H1 (cell line): Measurements from ENCODE around the gene SLC25A53. TPM values are rescaled to one million over a fixed set of nuclear protein-coding genes. Genes with fewer than 3 reads are reported as not detected.

Experiments
- CTCF ChIA-PET: fragments of 300-600 bp; sonication (Branson Sonifier 250); formaldehyde crosslinking; loops from one replicate; lab custom pipeline; 2021; ENCODE audit not compliant: partially characterized antibody; lab: Charles Lee
- POLR2A ChIA-PET: fragments of 300-600 bp; sonication (Branson Sonifier 250); formaldehyde crosslinking; loops from one replicate; lab custom pipeline; 2021; ENCODE audit warnings: inconsistent platforms; ENCODE audit not compliant: partially characterized antibody; lab: Charles Lee
- DNase-seq, 2 experiments: peaks; one replicate each; pipeline versions ENCODE4 v3.0.0 to v3.0.0-alpha.2; 2010 to 2022; ENCODE audit warnings: low spot score in 2 of 2, low read depth in 1 of 2, mixed read lengths in 1 of 2
- FAIRE-seq: peaks from 2 replicates; lab custom pipeline; 2011; peaks lifted over from hg19 to GRCh38; lab: Jason Lieb, UNC
- H2AFZ ChIP-seq: 2 replicates; pipeline ENCODE4 v1.8.1; 2012; ENCODE audit warnings: low read length, inconsistent platforms
- H2AK5ac ChIP-seq: 2 replicates; pipeline ENCODE4 v1.6.1; 2013; ENCODE audit warnings: low read depth, low read length
- H2BK120ac ChIP-seq: replicated peaks from 2 replicates; pipeline ENCODE3; 2013; ENCODE audit warnings: low read depth, low read length, inconsistent platforms
- H2BK12ac ChIP-seq: 2 replicates; pipeline ENCODE4 v1.6.1; 2013; ENCODE audit warnings: low read depth, low read length
- H2BK15ac ChIP-seq: 2 replicates; pipeline ENCODE4 v1.6.1; 2013; ENCODE audit warnings: low read length
- H2BK20ac ChIP-seq: 2 replicates; pipeline ENCODE4 v1.6.1; 2013; ENCODE audit warnings: low read length
- H2BK5ac ChIP-seq: 2 replicates; pipeline ENCODE4 v1.6.1; 2013; ENCODE audit warnings: low read depth, low read length
- H3K14ac ChIP-seq: 2 replicates; pipeline ENCODE4 v1.6.1; 2013; ENCODE audit warnings: inconsistent platforms; ENCODE audit not compliant: insufficient read length
- H3K18ac ChIP-seq: 2 replicates; pipeline ENCODE4 v1.6.1; 2013; ENCODE audit warnings: low read length; ENCODE audit errors: extremely low read depth
- H3K23ac ChIP-seq: 2 replicates; pipeline ENCODE4 v1.6.1; 2013; ENCODE audit warnings: inconsistent platforms; ENCODE audit not compliant: insufficient read length
- H3K23me2 ChIP-seq: 2 replicates; pipeline ENCODE4 v1.6.1; 2013; ENCODE audit warnings: low read depth, low read length
- H3K27ac ChIP-seq: 2 replicates; pipeline ENCODE4 v1.6.1; 2011; ENCODE audit warnings: low read depth, low read length, inconsistent platforms
- H3K27me3 ChIP-seq, 4 experiments: replicated peaks in 1 of 4; 1 replicate in 1 of 4; 2 replicates in 3 of 4; pipeline versions ENCODE4 v1.6.1 to v1.8.1; 2011 to 2013; ENCODE audit warnings: low read length in 3 of 4, mild to moderate bottlenecking in 3 of 4, inconsistent platforms in 2 of 4, mixed read lengths in 2 of 4, moderate library complexity in 1 of 4; ENCODE audit not compliant: control insufficient read depth in 3 of 4, insufficient read depth in 3 of 4; ENCODE audit errors: extremely low read depth in 1 of 4
- H3K36me3 ChIP-seq, 4 experiments: 2 replicates each; pipeline versions ENCODE4 v1.6.1 to v1.8.1; 2011 to 2013; ENCODE audit warnings: mild to moderate bottlenecking in 4 of 4, low read length in 3 of 4, moderate library complexity in 2 of 4, control low read depth in 1 of 4, inconsistent platforms in 1 of 4; ENCODE audit not compliant: insufficient read depth in 4 of 4, control insufficient read depth in 2 of 4
- H3K4ac ChIP-seq: replicated peaks from 2 replicates; pipeline ENCODE3; 2013; ENCODE audit warnings: low read length, low read depth, mixed read lengths, inconsistent platforms; ENCODE audit not compliant: insufficient read length
- H3K4me1 ChIP-seq, 4 experiments: replicated peaks in 1 of 4; 1 replicate in 1 of 4; 2 replicates in 3 of 4; pipeline versions ENCODE4 v1.6.1 to v1.8.1; 2011 to 2013; ENCODE audit warnings: low read length in 3 of 4, inconsistent platforms in 2 of 4, mixed read lengths in 1 of 4; ENCODE audit not compliant: insufficient read depth in 4 of 4, control insufficient read depth in 3 of 4
- H3K4me2 ChIP-seq, 2 experiments: 2 replicates each; pipeline versions ENCODE4 v1.6.1 to v1.8.1; 2011 to 2013; ENCODE audit warnings: low read depth in 2 of 2, low read length in 2 of 2, control low read depth in 1 of 2, inconsistent platforms in 1 of 2, mild to moderate bottlenecking in 1 of 2; ENCODE audit not compliant: insufficient read depth in 1 of 2
- H3K4me3 ChIP-seq, 4 experiments: fragments of 200-600, 300-600 bp in 1 of 4; sonication (generic), shearing (Covaris generic), sonication (Bioruptor Twin) in 1 of 4; 2 replicates each; pipeline versions ENCODE4 v1.5.1 to v1.8.1; 2011 to 2016; ENCODE audit warnings: low read length in 4 of 4, low read depth in 3 of 4, control low read depth in 2 of 4, inconsistent platforms in 2 of 4, mild to moderate bottlenecking in 2 of 4, mixed read lengths in 1 of 4, moderate library complexity in 1 of 4; ENCODE audit not compliant: insufficient read depth in 2 of 4; ENCODE audit errors: extremely low read depth in 1 of 4
- H3K56ac ChIP-seq: replicated peaks from 2 replicates; pipeline ENCODE3; 2013; ENCODE audit warnings: low read depth, mild to moderate bottlenecking, mixed read lengths, low read length, inconsistent platforms; ENCODE audit not compliant: insufficient read length
- H3K79me1 ChIP-seq: 2 replicates; pipeline ENCODE4 v1.6.1; 2013; ENCODE audit warnings: low read depth, low read length, control low read depth
- H3K79me2 ChIP-seq, 2 experiments: 2 replicates each; pipeline versions ENCODE4 v1.6.1 to v1.8.1; 2012 to 2013; ENCODE audit warnings: low read length in 2 of 2, mild to moderate bottlenecking in 2 of 2, inconsistent platforms in 1 of 2; ENCODE audit not compliant: insufficient read depth in 2 of 2, control insufficient read depth in 1 of 2
- H3K9ac ChIP-seq, 4 experiments: replicated peaks in 1 of 4; 1 replicate in 1 of 4; 2 replicates in 3 of 4; pipeline versions ENCODE4 v1.6.1 to v1.8.1; 2011 to 2013; ENCODE audit warnings: low read depth in 3 of 4, low read length in 3 of 4, control low read depth in 2 of 4, mild to moderate bottlenecking in 2 of 4, moderate library complexity in 2 of 4, inconsistent platforms in 1 of 4; ENCODE audit errors: extremely low read depth in 1 of 4
- H3K9me3 ChIP-seq, 2 experiments: 2 replicates each; pipeline versions ENCODE4 v1.6.1 to v1.8.1; 2012 to 2013; ENCODE audit warnings: mild to moderate bottlenecking in 2 of 2, moderate library complexity in 2 of 2, control low read depth in 1 of 2, inconsistent platforms in 1 of 2, low read depth in 1 of 2, low read length in 1 of 2, mixed read lengths in 1 of 2; ENCODE audit not compliant: insufficient read depth in 2 of 2
- H4K20me1 ChIP-seq, 2 experiments: replicated peaks in 1 of 2; 2 replicates each; pipeline versions ENCODE3 to v1.8.1; 2011 to 2013; ENCODE audit warnings: inconsistent platforms in 2 of 2, low read length in 2 of 2, mild to moderate bottlenecking in 1 of 2; ENCODE audit not compliant: insufficient read depth in 2 of 2, control insufficient read depth in 1 of 2
- H4K5ac ChIP-seq: 2 replicates; pipeline ENCODE4 v1.6.1; 2013; ENCODE audit warnings: low read length, low read depth, mixed read lengths, inconsistent platforms; ENCODE audit not compliant: insufficient read length
- H4K8ac ChIP-seq: 2 replicates; pipeline ENCODE4 v1.8.0; 2013; ENCODE audit warnings: mild to moderate bottlenecking, moderate library complexity, low read length, inconsistent platforms; ENCODE audit not compliant: insufficient read depth; ENCODE audit errors: extremely low read depth
- H4K91ac ChIP-seq: replicated peaks from 2 replicates; pipeline ENCODE3; 2013; ENCODE audit warnings: low read length, mixed read lengths, inconsistent platforms; ENCODE audit not compliant: insufficient read length
- EGR1 ChIP-seq: IDR thresholded peaks from 2 replicates; pipeline ENCODE4 v1.6.1; 2011; ENCODE audit warnings: low read depth, low read length, borderline replicate concordance
- RXRA ChIP-seq: IDR thresholded peaks from 2 replicates; pipeline ENCODE4 v1.6.1; 2011; ENCODE audit warnings: low read depth, mild to moderate bottlenecking, low read length, moderate library complexity; ENCODE audit not compliant: insufficient read depth
- SP1 ChIP-seq: IDR thresholded peaks from 2 replicates; pipeline ENCODE4 v1.6.1; 2011; ENCODE audit warnings: low read depth, low read length
- WGBS, 2 experiments: shearing (Covaris generic) in 1 of 2; methylation state at CpG; one replicate each; pipeline versions ENCODE4 v1.1.6 to v1.1.7; 2013 to 2015; ENCODE audit warnings: low lambda C conversion rate in 2 of 2, mixed read lengths in 2 of 2, inconsistent platforms in 1 of 2, low coverage in 1 of 2, missing lambda C conversion rate in 1 of 2; ENCODE audit not compliant: insufficient replicate concordance in 2 of 2, insufficient coverage in 1 of 2, insufficient read length in 1 of 2; ENCODE audit errors: extremely low coverage in 1 of 2, missing lambda C conversion rate in 1 of 2; 5-methylcytosine and 5-hydroxymethylcytosine counted together
- polyA plus RNA-seq, 7 experiments: library from polyadenylated mRNA; depleted of rRNA in 3 of 7; stranded (reverse) in 5 of 7; unstranded in 2 of 7; fragments of >200 nt in 5 of 7; fragments of 200-250 nt in 2 of 7; gene quantifications; 1 replicate in 5 of 7; 2 replicates in 1 of 7; 4 replicates in 1 of 7; pipeline versions ENCODE4 v1.2.1 to v1.2.3, GENCODE V29; 2011 to 2013; ENCODE audit warnings: missing spikeins in 2 of 7, mixed read lengths in 2 of 7
- total RNA-seq: library from RNA; stranded (reverse); fragmentation: NEBNext Ultra II Directional; extraction: Animal tissue kit (Norgen Biotek cat#: 25700); gene quantifications from 2 replicates; pipeline ENCODE4 v1.2.1, GENCODE V29; 2021

SLC25A53 gene
- total and polyA plus RNA-seq, 2 of the 8 experiments (the other 6 are each of a cell fraction or from before 2014, with no cell fraction given) = 2.4 to 4.2 TPM

DNA sequence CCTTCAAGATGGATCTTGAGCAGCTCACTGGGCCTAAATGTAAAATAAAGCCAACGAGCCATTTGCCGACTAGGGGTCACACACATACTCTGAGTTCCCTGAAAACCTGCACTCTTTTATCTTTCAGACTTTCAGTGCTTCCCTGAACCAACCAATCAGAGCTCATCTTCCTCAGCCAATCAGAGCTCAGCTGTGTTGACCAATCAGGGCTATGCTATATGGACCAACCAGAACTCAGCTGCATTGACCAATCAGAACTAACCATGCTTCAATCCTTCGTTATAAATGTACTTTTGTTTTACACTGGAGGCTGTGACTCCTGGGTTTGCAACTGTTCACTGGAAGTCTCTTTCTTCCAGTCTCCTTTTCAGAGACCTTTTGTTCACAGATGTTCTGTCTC is 19.3 kb downstream of the SLC25A53 start:
- no peak overlapping the region for H3K14ac ChIP-seq
- ChIA-PET POLR2A (no interaction called here), CTCF (interaction anchor here (0.7 to 3.0 kb wide), 4 partner anchors 12 to 221 kb away, joined by 3 to 10 read pairs (median 4); no protein-coding TSS in a partner anchor)
- no peak overlapping the region for H3K23ac ChIP-seq
- no peak overlapping the region for H2BK12ac ChIP-seq
- H2AK5ac ChIP-seq = no peak overlapping the region
- H3K9me3 ChIP-seq = no peaks in the 10 kb centered on the region
- 0 out of 2 replicates have a peak, but pooled peaks cover 2% of the 10 kb centered on the region for H3K23me2 ChIP-seq
- H4K91ac ChIP-seq = no peak overlapping the region
- no peaks in the 10 kb centered on the region for H3K27me3 ChIP-seq
- TF ChIP-seq RXRA (no peak), SP1 (0 out of 2 replicates have a peak, but pooled peaks have one; percentile 7), EGR1 (no peak)
- H4K8ac ChIP-seq = no peak overlapping the region
- no peak overlapping the region for H2BK5ac ChIP-seq
- H4K5ac ChIP-seq = no peak overlapping the region
- no peak overlapping the region for H3K4me3 ChIP-seq
- no peaks in the 10 kb centered on the region for H3K79me2 ChIP-seq
- H3K4me1 ChIP-seq = no peaks in the 10 kb centered on the region
- H2AFZ ChIP-seq = no peak overlapping the region
- H2BK120ac ChIP-seq = no peak overlapping the region
- H3K56ac ChIP-seq = no peak overlapping the region
- no peaks in the 10 kb centered on the region for H3K79me1 ChIP-seq
- H3K9ac ChIP-seq = no peak overlapping the region
- H3K27ac ChIP-seq = no peak overlapping the region
- no peak overlapping the region for H2BK15ac ChIP-seq
- no peak overlapping the region for H3K4ac ChIP-seq
- H4K20me1 ChIP-seq = no peaks in the 10 kb centered on the region
- H3K36me3 ChIP-seq = no peaks in the 10 kb centered on the region
- 86% methylated on average over 3 of the region's 3 CpGs; no CpG with 5 or more reads in 1 of the 2 experiments for WGBS, 2 experiments
- no peak overlapping the region for H2BK20ac ChIP-seq
- DNase-seq = no peak
- no peak overlapping the region for H3K4me2 ChIP-seq
- peak; percentile 50 for FAIRE-seq
- no peak overlapping the region for H3K18ac ChIP-seq
